ENCODE results near the gene STAP2. TPM values are rescaled to one million over a fixed set of nuclear protein-coding genes. Genes with fewer than 3 reads are reported as not detected.

STAP2 gene
- total and polyA plus RNA-seq, 9 of the 15 experiments (the other 6 are each of a cell fraction or from before 2014, with no cell fraction given): 1.2 to 9.8 (median 4.5) TPM

DNA sequence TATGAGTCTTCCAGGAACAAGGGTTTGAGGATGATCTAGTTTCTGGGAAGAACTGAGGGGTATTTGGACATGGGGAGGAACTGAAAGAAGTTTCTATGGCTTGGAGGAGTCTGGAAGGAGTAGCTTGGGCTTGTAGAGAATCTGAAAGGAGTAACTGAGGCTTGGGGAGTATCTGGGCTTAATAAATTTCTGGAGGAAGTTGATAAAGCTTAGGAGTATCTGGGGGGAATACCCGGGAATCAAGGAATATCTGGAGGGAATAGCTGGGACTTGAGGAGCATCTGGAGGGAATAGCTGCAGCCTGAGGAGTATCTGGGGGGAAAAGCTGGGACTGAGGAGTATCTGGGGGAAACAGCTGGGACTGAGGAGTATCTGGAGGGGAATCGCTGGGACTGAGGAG, 18.2 kb downstream of the STAP2 start:
- Histone ChIP-seq H3K4me3 (no peak overlapping the region), H3K9ac (ENCODE audit: insufficient read depth in 1 of 2, low read depth in 2 of 2, low read length in 2 of 2) (no peak overlapping the region), H4K20me1 (replicated peaks; ENCODE audit: control insufficient read depth, insufficient read depth, low read length) (no peaks in the 10 kb centered on the region), H3K36me3 (ENCODE audit: control insufficient read depth, insufficient read depth, low read length) (no peaks in the 10 kb centered on the region), H3K9me1 (ENCODE audit: control insufficient read depth, insufficient read depth, low read length) (no peaks in the 10 kb centered on the region), H2AFZ (ENCODE audit: low read depth, low read length) (no peak overlapping the region), H3K27ac (ENCODE audit: extremely low read depth, low read depth, low read length) (no peak overlapping the region), H3K9me3 (replicated peaks; ENCODE audit: control insufficient read depth, insufficient read depth, low read depth, low read length) (peaks cover 4% of the 10 kb centered on the region; the same call in 1 of the 2 replicates), H3K4me2 (ENCODE audit: insufficient read depth, low read length) (no peak overlapping the region), H3K79me2 (ENCODE audit: control insufficient read depth, insufficient read depth, low read length) (no peaks in the 10 kb centered on the region), H3K4me1 (replicated peaks in 1 of 2; ENCODE audit: control insufficient read depth in 2 of 2, insufficient read depth in 2 of 2, low read length in 2 of 2) (peaks cover 0 to 25% of the 10 kb centered on the region in 2 experiments; a peak in 2 of 5 replicates), H3K27me3 (ENCODE audit: control insufficient read depth in 2 of 2, insufficient read depth in 2 of 2, low read length in 2 of 2) (no peaks in the 10 kb centered on the region)
- DNase-seq (ENCODE audit: extremely low read depth in 1 of 4, low spot score in 3 of 4) (no peak), ATAC-seq (no peak), FAIRE-seq (no peak)
- BruUV-seq (replicated peaks): no TSS peak
- in situ Hi-C loops (cut with MboI): no loop called here
- intact Hi-C loops (cut with micrococcal nuclease): no loop called here
- WGBS (ENCODE audit: insufficient coverage, low coverage, missing lambda C conversion rate): 4% methylated on average over 2 of the region's 2 CpGs
- CTCF ChIA-PET (ENCODE audit: low intra/inter-chr PET ratio): no interaction called here
- POLR2A ChIA-PET: interaction anchor here (1.0 to 2.1 kb wide), 2 partner anchors 9 to 20 kb away, joined by 3 to 7 read pairs; no protein-coding TSS in a partner anchor
- TF ChIP-seq HMGN3 (IDR thresholded peaks at IDR 0.05; ENCODE audit: borderline replicate concordance, extremely low read depth, insufficient read length, low read depth, low read length) (no peak), FOS (IDR thresholded peaks at IDR 0.05; ENCODE audit: extremely low read depth, insufficient read length) (no peak), SIRT6 (IDR thresholded peaks at IDR 0.05; ENCODE audit: low read depth, low read length) (no peak), MCM5 (IDR thresholded peaks at IDR 0.05; ENCODE audit: low read depth) (no peak), NFE2L1 (tag; IDR thresholded peaks at IDR 0.05; ENCODE audit: borderline replicate concordance, low read depth) (no peak), ZKSCAN3 (CRISPR knock-in tag; IDR thresholded peaks at IDR 0.05) (no peak), RBFOX2 (IDR thresholded peaks at IDR 0.05; ENCODE audit: low read depth, low read length) (no peak)
- TF ChIP-seq, protein P1, sequence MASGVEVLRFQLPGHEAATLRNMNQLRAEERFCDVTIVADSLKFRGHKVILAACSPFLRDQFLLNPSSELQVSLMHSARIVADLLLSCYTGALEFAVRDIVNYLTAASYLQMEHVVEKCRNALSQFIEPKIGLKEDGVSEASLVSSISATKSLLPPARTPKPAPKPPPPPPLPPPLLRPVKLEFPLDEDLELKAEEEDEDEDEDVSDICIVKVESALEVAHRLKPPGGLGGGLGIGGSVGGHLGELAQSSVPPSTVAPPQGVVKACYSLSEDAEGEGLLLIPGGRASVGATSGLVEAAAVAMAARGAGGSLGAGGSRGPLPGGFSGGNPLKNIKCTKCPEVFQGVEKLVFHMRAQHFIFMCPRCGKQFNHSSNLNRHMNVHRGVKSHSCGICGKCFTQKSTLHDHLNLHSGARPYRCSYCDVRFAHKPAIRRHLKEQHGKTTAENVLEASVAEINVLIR (CRISPR knock-in tag; IDR thresholded peaks at IDR 0.05): no peak
- TF ChIP-seq, protein P2, sequence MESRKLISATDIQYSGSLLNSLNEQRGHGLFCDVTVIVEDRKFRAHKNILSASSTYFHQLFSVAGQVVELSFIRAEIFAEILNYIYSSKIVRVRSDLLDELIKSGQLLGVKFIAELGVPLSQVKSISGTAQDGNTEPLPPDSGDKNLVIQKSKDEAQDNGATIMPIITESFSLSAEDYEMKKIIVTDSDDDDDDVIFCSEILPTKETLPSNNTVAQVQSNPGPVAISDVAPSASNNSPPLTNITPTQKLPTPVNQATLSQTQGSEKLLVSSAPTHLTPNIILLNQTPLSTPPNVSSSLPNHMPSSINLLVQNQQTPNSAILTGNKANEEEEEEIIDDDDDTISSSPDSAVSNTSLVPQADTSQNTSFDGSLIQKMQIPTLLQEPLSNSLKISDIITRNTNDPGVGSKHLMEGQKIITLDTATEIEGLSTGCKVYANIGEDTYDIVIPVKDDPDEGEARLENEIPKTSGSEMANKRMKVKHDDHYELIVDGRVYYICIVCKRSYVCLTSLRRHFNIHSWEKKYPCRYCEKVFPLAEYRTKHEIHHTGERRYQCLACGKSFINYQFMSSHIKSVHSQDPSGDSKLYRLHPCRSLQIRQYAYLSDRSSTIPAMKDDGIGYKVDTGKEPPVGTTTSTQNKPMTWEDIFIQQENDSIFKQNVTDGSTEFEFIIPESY (CRISPR knock-in tag; IDR thresholded peaks at IDR 0.05): no peak
- TF ChIP-seq, protein P3, sequence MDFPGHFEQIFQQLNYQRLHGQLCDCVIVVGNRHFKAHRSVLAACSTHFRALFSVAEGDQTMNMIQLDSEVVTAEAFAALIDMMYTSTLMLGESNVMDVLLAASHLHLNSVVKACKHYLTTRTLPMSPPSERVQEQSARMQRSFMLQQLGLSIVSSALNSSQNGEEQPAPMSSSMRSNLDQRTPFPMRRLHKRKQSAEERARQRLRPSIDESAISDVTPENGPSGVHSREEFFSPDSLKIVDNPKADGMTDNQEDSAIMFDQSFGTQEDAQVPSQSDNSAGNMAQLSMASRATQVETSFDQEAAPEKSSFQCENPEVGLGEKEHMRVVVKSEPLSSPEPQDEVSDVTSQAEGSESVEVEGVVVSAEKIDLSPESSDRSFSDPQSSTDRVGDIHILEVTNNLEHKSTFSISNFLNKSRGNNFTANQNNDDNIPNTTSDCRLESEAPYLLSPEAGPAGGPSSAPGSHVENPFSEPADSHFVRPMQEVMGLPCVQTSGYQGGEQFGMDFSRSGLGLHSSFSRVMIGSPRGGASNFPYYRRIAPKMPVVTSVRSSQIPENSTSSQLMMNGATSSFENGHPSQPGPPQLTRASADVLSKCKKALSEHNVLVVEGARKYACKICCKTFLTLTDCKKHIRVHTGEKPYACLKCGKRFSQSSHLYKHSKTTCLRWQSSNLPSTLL (IDR thresholded peaks at IDR 0.05): no peak
- TF ChIP-seq, protein P4, sequence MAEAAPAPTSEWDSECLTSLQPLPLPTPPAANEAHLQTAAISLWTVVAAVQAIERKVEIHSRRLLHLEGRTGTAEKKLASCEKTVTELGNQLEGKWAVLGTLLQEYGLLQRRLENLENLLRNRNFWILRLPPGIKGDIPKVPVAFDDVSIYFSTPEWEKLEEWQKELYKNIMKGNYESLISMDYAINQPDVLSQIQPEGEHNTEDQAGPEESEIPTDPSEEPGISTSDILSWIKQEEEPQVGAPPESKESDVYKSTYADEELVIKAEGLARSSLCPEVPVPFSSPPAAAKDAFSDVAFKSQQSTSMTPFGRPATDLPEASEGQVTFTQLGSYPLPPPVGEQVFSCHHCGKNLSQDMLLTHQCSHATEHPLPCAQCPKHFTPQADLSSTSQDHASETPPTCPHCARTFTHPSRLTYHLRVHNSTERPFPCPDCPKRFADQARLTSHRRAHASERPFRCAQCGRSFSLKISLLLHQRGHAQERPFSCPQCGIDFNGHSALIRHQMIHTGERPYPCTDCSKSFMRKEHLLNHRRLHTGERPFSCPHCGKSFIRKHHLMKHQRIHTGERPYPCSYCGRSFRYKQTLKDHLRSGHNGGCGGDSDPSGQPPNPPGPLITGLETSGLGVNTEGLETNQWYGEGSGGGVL (CRISPR knock-in tag; IDR thresholded peaks at IDR 0.05): no peak
- TF ChIP-seq, protein P5, sequence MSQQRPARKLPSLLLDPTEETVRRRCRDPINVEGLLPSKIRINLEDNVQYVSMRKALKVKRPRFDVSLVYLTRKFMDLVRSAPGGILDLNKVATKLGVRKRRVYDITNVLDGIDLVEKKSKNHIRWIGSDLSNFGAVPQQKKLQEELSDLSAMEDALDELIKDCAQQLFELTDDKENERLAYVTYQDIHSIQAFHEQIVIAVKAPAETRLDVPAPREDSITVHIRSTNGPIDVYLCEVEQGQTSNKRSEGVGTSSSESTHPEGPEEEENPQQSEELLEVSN (IDR thresholded peaks at IDR 0.05; ENCODE audit: borderline replicate concordance in 1 of 2, extremely low read depth in 1 of 2, insufficient read depth in 1 of 2, insufficient read length in 1 of 2, low read depth in 1 of 2, low read length in 1 of 2, poor library complexity in 1 of 2, severe bottlenecking in 1 of 2): no peak
- TF ChIP-seq, protein P6, sequence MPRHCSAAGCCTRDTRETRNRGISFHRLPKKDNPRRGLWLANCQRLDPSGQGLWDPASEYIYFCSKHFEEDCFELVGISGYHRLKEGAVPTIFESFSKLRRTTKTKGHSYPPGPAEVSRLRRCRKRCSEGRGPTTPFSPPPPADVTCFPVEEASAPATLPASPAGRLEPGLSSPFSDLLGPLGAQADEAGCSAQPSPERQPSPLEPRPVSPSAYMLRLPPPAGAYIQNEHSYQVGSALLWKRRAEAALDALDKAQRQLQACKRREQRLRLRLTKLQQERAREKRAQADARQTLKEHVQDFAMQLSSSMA (CRISPR knock-in tag; IDR thresholded peaks at IDR 0.05): no peak
